ENCODE measurements around the gene PIP4K2A. TPM values are rescaled to one million over a fixed set of nuclear protein-coding genes. Genes with fewer than 3 reads are reported as not detected.

The PIP4K2A gene
- total RNA-seq, 2 donors from 2014 or later, result 15.0 to 17.8 TPM

DNA sequence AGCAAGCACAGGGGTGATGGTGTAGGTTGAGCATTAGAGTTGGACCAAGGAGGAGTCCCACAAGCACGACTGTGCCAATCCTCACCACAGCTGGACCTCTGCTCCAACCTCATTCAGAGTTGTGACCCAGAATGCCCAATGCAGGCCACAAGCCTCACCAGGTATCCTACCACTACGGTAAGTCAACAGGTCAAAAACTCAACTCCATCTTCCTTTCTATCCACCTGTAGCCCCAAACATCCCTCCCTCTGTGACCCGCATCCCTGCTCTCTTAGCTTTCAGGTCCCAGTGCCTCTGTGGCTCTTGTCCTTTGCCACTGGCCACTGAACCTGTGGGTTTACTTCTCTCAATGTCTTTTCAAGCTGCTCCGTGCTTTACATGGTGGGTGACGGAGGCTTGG, 112.8 kb downstream of the PIP4K2A start:
- TF ChIP-seq, protein P1, sequence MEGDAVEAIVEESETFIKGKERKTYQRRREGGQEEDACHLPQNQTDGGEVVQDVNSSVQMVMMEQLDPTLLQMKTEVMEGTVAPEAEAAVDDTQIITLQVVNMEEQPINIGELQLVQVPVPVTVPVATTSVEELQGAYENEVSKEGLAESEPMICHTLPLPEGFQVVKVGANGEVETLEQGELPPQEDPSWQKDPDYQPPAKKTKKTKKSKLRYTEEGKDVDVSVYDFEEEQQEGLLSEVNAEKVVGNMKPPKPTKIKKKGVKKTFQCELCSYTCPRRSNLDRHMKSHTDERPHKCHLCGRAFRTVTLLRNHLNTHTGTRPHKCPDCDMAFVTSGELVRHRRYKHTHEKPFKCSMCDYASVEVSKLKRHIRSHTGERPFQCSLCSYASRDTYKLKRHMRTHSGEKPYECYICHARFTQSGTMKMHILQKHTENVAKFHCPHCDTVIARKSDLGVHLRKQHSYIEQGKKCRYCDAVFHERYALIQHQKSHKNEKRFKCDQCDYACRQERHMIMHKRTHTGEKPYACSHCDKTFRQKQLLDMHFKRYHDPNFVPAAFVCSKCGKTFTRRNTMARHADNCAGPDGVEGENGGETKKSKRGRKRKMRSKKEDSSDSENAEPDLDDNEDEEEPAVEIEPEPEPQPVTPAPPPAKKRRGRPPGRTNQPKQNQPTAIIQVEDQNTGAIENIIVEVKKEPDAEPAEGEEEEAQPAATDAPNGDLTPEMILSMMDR (conservative IDR thresholded peaks at IDR 0.05), result no peak
- Mint-ChIP-seq H3K4me1 (peaks cover 13% of the 10 kb centered on the region), H3K27ac (no peak overlapping the region), H3K9me3 (no peaks in the 10 kb centered on the region), H3K4me3 (no peak overlapping the region), H3K36me3 (ENCODE audit: low read depth) (no peaks in the 10 kb centered on the region), H3K27me3 (ENCODE audit: insufficient read depth) (no peaks in the 10 kb centered on the region)
- H3K27me3 ChIP-seq (ENCODE audit: control insufficient read depth, insufficient read depth, low read length, poor library complexity, severe bottlenecking), result no peaks in the 10 kb centered on the region
- no peaks in the 10 kb centered on the region for H3K9me3 ChIP-seq (ENCODE audit: control insufficient read depth, low read length)
- H3K4me1 ChIP-seq (ENCODE audit: control insufficient read depth, insufficient read depth, low read length), result no peaks in the 10 kb centered on the region
- H3K9ac ChIP-seq (ENCODE audit: extremely low read depth, low read length, poor library complexity, severe bottlenecking), result no peak overlapping the region
- DNase-seq, result no peak
- H3K4me3 ChIP-seq (ENCODE audit: low read length), result no peak overlapping the region
- no peak overlapping the region for H3K27ac ChIP-seq (ENCODE audit: low read depth, low read length)
- H3K36me3 ChIP-seq (ENCODE audit: control insufficient read depth, insufficient read depth, low read length), result no peaks in the 10 kb centered on the region
- 82 to 93% methylated on average over 4 to 5 of the region's 5 CpGs for WGBS, 2 experiments (ENCODE audit: insufficient coverage in 1 of 2, insufficient read length in 1 of 2)

GRCh38 chr10:22599636-22600228, 114.6 kb downstream of the PIP4K2A start:
- H3K27ac Mint-ChIP-seq, result no peak overlapping the region
- no peak for DNase-seq
- Histone ChIP-seq H3K9me3 (ENCODE audit: control insufficient read depth, low read length) (no peaks in the 10 kb centered on the region), H3K4me1 (ENCODE audit: control insufficient read depth, insufficient read depth, low read length) (no peaks in the 10 kb centered on the region), H3K27me3 (ENCODE audit: control insufficient read depth, insufficient read depth, low read length, poor library complexity, severe bottlenecking) (no peaks in the 10 kb centered on the region), H3K36me3 (ENCODE audit: control insufficient read depth, insufficient read depth, low read length) (no peaks in the 10 kb centered on the region), H3K27ac (ENCODE audit: low read depth, low read length) (no peak overlapping the region), H3K9ac (ENCODE audit: extremely low read depth, low read length, poor library complexity, severe bottlenecking) (no peak overlapping the region), H3K4me3 (ENCODE audit: low read length) (no peak overlapping the region)
- no peaks in the 10 kb centered on the region for H3K36me3 Mint-ChIP-seq (ENCODE audit: low read depth)
- TF ChIP-seq, protein P1 (conservative IDR thresholded peaks at IDR 0.05), result no peak
- H3K4me3 Mint-ChIP-seq, result no peak overlapping the region
- H3K4me1 Mint-ChIP-seq, result peaks cover 8% of the 10 kb centered on the region
- no peaks in the 10 kb centered on the region for H3K27me3 Mint-ChIP-seq (ENCODE audit: insufficient read depth)
- H3K9me3 Mint-ChIP-seq, result no peaks in the 10 kb centered on the region
- 91 to 95% methylated on average over 8 to 11 of the region's 11 CpGs for WGBS, 2 experiments (ENCODE audit: insufficient coverage in 1 of 2, insufficient read length in 1 of 2)

DNA sequence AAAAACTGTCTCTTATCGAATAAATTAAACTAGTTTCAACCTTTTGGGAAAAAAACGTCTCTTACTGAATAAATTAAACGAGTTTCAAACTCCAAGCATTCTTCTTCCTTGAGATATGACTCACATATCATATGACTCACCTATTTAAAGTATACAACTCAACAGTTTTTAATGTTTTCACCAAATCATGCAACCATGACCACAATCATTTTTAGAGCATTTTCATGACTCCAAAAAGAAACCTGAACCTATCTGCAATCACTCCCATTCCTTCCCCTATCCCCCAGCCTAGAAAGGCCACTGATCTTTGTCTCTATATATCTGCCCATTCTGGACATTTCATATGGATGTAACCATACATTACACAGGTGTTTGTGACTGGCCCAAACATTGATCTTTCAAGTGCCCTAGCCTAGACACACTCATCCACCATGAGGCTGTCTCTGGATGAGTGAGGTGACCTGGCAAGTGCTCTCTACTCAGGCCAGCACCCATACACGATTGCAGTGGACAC, 115.3 kb downstream of the PIP4K2A start:
- Histone ChIP-seq H3K36me3 (ENCODE audit: control insufficient read depth, insufficient read depth, low read length) (no peaks in the 10 kb centered on the region), H3K9me3 (ENCODE audit: control insufficient read depth, low read length) (no peaks in the 10 kb centered on the region), H3K27me3 (ENCODE audit: control insufficient read depth, insufficient read depth, low read length, poor library complexity, severe bottlenecking) (no peaks in the 10 kb centered on the region), H3K27ac (ENCODE audit: low read depth, low read length) (no peak overlapping the region), H3K4me1 (ENCODE audit: control insufficient read depth, insufficient read depth, low read length) (no peaks in the 10 kb centered on the region), H3K9ac (ENCODE audit: extremely low read depth, low read length, poor library complexity, severe bottlenecking) (no peak overlapping the region), H3K4me3 (ENCODE audit: low read length) (no peak overlapping the region)
- Mint-ChIP-seq H3K4me1 (peaks cover 8% of the 10 kb centered on the region), H3K27ac (no peak overlapping the region), H3K9me3 (no peaks in the 10 kb centered on the region), H3K27me3 (ENCODE audit: insufficient read depth) (no peaks in the 10 kb centered on the region), H3K36me3 (ENCODE audit: low read depth) (no peaks in the 10 kb centered on the region), H3K4me3 (no peak overlapping the region)
- DNase-seq, result no peak
- 90 to 91% methylated on average over 3 to 4 of the region's 4 CpGs for WGBS, 2 experiments (ENCODE audit: insufficient coverage in 1 of 2, insufficient read length in 1 of 2)
- TF ChIP-seq, protein P1 (conservative IDR thresholded peaks at IDR 0.05), result no peak
